Epithelial cell of proximal tubule (primary cell): ENCODE results near the gene TRERF1. TPM values are rescaled to one million over a fixed set of nuclear protein-coding genes. Genes with fewer than 3 reads are reported as not detected.
A peak's percentile ranks its signal among the peaks of the same experiment; 100 is the strongest.
"Not testable (repeated sequence)": the region's sequence is repeated elsewhere in the genome, so short reads cannot be mapped to it uniquely, and the experiment has no call there.

ENCODE experiments used
- DNase-seq: peaks from one replicate; pipeline ENCODE4 v3.0.0-alpha.2; 2011; ENCODE audit warnings: low read depth
- H3K4me3 ChIP-seq: 2 replicates; pipeline ENCODE4 v1.5.1; 2011; ENCODE audit warnings: low read depth, mild to moderate bottlenecking, low read length
- CTCF ChIP-seq: conservative IDR thresholded peaks from 2 replicates; pipeline ENCODE4 v1.5.1; 2012; ENCODE audit warnings: low read depth, mild to moderate bottlenecking, low read length
- total RNA-seq: library from RNA; depleted of rRNA; stranded (reverse); fragments of >200 nt; gene quantifications from 2 replicates; pipeline ENCODE4 v1.2.3, GENCODE V29; 2015

Gene TRERF1
- total RNA-seq, 1 donor from 2014 or later = 2.2 TPM

DNA sequence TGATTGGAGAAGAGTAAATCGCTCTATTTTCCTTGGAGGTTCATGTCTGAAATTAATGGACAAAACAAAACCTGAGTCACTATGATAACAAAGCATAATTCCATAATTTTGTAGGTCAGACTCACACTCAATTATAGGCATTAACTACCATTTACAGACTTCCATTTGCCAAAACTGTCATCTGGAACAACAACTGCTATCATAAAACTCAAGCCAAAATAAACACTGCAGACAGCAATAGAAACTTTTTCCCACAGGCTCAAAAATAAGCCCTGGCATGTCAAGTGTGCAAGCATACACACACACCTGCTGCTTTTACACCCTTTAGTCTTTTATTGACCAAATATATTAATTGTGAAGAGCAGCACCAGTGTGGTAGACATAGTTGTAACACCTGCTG is 241.2 kb downstream of the TRERF1 start:
- no peak for DNase-seq
- no peak for TF ChIP-seq CTCF
- no peak overlapping the region for H3K4me3 ChIP-seq

DNA sequence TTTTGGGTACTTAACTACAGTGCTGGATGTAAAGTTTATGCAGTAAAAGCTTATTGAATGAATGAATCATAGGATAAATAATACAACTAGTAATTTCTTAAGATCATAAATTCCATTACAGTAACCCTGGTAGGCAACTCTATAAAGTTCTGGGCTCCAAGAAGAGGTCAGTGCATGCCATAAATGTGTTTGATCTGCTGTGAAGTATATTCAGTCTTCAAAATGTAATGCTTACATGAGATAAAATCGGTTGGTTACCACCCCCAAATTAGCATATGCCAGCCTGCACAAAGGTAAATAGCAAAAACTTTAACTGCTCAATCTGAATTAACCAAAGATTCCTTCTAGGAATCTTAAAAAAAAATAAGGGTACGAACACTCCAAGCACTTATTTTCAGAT is 244.2 kb downstream of the TRERF1 start:
- not testable (repeated sequence) for DNase-seq, H3K4me3 ChIP-seq

DNA sequence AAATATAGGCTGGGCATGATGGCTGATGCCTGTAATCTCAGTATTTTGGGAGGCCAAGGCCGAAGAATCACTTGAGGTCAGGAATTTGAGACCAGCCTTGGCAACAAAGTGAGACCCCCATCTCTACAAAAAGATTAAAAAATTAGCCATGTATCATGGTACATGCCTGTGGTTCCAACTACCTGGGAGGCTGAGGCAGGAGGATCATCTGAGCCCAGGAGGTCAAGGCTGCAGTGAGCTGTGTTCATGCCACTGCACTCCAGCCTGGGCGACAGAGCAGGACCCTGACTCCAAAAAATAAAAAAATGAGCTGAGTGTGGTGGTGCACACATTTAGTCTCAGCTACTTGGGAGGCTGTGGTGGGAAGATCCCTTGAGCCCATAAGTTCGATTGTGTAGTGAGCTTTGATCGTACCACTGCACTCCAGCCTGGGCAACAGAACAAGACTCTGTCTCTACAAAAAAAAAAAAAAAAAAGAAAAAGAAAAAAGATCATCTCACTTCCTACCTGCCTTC is 246.9 kb downstream of the TRERF1 start:
- no peak for DNase-seq
- H3K4me3 ChIP-seq = no peak overlapping the region
- no peak for TF ChIP-seq CTCF

- no peak for TF ChIP-seq CTCF
- no peak for DNase-seq
- no peak overlapping the region for H3K4me3 ChIP-seq
These were observed 248.5 kb downstream of the TRERF1 start for GRCh38 chr6:42203183-42203582.

- not testable (repeated sequence) for DNase-seq, H3K4me3 ChIP-seq
These were observed 249.4 kb downstream of the TRERF1 start for GRCh38 chr6:42202131-42202915.

- DNase-seq = no peak
- no peak overlapping the region for H3K4me3 ChIP-seq
- TF ChIP-seq CTCF = no peak
These were observed 250.3 kb downstream of the TRERF1 start for GRCh38 chr6:42201382-42201781.

DNA sequence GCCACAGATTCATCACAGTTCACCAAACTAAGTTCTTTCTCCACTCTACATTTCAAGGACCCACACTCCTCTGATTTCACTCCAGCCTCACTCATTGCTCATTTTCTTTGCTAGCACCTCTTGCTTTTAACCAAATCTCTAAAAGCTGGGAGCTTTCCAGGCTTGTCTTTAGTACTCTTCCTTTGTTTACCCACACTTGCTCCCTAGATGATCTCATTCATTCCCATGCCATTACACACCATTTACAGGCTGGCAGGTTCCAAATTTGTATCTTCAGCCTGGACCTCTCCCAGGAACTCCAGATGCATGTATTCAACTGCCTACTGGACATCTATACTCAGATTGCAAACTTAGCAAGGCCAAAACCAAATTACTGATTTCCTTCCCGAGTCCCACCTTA is 251.7 kb downstream of the TRERF1 start:
- no peak overlapping the region for H3K4me3 ChIP-seq
- no peak for TF ChIP-seq CTCF

GRCh38 chr6:42199106-42199981 is 252.4 kb downstream of the TRERF1 start:
- no peak for TF ChIP-seq CTCF
- H3K4me3 ChIP-seq = no peak overlapping the region
- DNase-seq = peak; percentile 64

More for the DNA sequence above, 251.7 kb downstream of the TRERF1 start:
- DNase-seq = no peak
